Vagina (tissue), 2 donors: ENCODE results near the gene ITPRIP. TPM values are rescaled to one million over a fixed set of nuclear protein-coding genes. Genes with fewer than 3 reads are reported as not detected.

Experiments used
- DNase-seq, 2 donors: peaks; one replicate each; pipeline ENCODE4 v3.0.0-alpha.2; 2017; ENCODE audit errors: extremely low spot score in 2 of 2
- H3K27ac ChIP-seq: fragments of 200-600 bp; sonication (generic); one replicate; pipeline ENCODE4 v1.5.1; 2019
- H3K27me3 ChIP-seq: fragments of 200-600 bp; sonication (generic); one replicate; pipeline ENCODE4 v1.5.1; 2019
- H3K36me3 ChIP-seq, 2 donors: fragments of 200-600 bp; sonication (generic); one replicate each; pipeline ENCODE4 v1.5.1; 2017 to 2019
- H3K4me1 ChIP-seq: fragments of 200-600 bp; sonication (generic); one replicate; pipeline ENCODE4 v1.5.1; 2019
- H3K4me3 ChIP-seq, 2 donors: fragments of 200-600 bp; sonication (generic); 1 replicate in 1 of 2; 2 replicates in 1 of 2; pipeline ENCODE4 v1.5.1; 2016 to 2019
- H3K9me3 ChIP-seq: fragments of 200-600 bp; sonication (generic); one replicate; pipeline ENCODE4 v1.5.1; 2019
- POLR2A ChIP-seq, 2 donors: fragments of 450-650 bp; IDR thresholded peaks; one replicate each; pipeline ENCODE4 v1.6.1; 2017; ENCODE audit warnings: antibody characterized with exemption in 2 of 2, mild to moderate bottlenecking in 2 of 2, moderate library complexity in 2 of 2
- POLR2AphosphoS5 ChIP-seq, 2 donors: sonication (generic); formaldehyde crosslinking; IDR thresholded peaks; one replicate each; pipeline ENCODE4 v1.9.0; 2017; ENCODE audit warnings: antibody characterized with exemption in 2 of 2, mild to moderate bottlenecking in 2 of 2, low read depth in 1 of 2; ENCODE audit not compliant: insufficient read depth in 1 of 2
- intact Hi-C: fragments of 100-400 bp; cut with DNase I; formaldehyde crosslinking; loops from one replicate; pipeline ENCODE4 v1.15.1; 2023
- total RNA-seq: library from RNA; depleted of rRNA; stranded (reverse); fragments of >200 nt; gene quantifications from one replicate; pipeline ENCODE4 v1.2.3, GENCODE V29; 2016
- TF ChIP-seq, protein P1 (sequence below), 3 experiments: fragments of 450-650 bp in 2 of 3; fragments of 200-600 bp in 1 of 3; sonication (generic) in 1 of 3; IDR thresholded peaks; one replicate each; pipeline ENCODE4 v1.5.1; 2017 to 2019; ENCODE audit warnings: antibody characterized with exemption in 3 of 3, mild to moderate bottlenecking in 2 of 3, moderate library complexity in 2 of 3

The ITPRIP gene
- total RNA-seq, 1 donor from 2014 or later: 85.7 TPM

DNA sequence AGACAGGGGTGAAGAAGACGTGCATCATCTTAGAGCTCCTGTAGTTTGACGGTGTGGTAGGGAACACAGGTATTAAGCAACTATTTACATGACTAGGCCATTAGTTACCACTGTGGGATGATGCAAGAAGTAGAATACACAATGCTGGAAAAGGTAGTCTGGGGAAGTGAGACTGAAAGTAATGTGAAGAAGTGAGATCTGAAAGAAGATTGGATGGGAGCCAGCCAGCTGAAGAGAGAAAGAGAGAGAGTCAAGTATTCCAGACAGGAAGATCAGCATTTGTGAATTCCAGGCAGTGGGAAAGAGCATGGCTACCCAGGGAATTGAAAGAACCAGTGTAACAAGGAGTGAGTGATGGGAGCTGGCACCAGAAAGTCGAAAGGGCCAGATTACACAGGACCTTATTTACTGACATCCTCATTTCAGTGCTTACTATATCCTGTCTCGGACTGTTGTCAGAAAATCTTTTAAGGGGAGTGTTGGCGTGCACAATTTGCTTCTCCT lies 11.4 kb upstream of the ITPRIP start:
- intact Hi-C loops: loop anchor here (5.0 kb wide), 1 partner anchor 57 kb away; no protein-coding TSS in a partner anchor

DNA sequence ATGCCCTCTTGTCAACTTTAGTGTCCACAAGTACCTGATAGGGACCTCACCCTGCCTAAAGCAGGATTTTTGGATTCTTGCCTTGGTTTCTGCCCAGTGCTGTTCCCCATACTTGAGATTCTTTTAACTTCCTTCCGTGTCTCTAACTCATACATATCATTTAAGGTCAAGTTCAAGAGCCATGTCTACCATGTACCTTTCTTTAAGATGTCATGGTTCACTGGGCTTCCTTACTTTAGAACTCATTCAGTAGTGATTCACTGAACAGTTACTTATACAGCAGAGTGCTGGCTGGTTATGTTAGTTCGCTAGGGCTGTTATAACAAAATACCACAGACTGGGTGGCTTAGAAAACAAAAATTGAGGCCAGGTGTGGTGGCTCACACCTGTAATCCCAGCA lies 10.3 kb upstream of the ITPRIP start:
- Histone ChIP-seq H3K27me3 (no peaks in the 10 kb centered on the region), H3K4me3 (no peak overlapping the region), H3K9me3 (no peaks in the 10 kb centered on the region), H3K4me1 (peaks cover 20% of the 10 kb centered on the region), H3K36me3 (no peaks in the 10 kb centered on the region), H3K27ac (no peak overlapping the region)
- TF ChIP-seq POLR2AphosphoS5 (IDR thresholded peaks at IDR 0.05; ENCODE audit: insufficient read depth in 1 of 2, low read depth in 1 of 2) (no peak), POLR2A (IDR thresholded peaks at IDR 0.05) (no peak)
- TF ChIP-seq, protein P1, sequence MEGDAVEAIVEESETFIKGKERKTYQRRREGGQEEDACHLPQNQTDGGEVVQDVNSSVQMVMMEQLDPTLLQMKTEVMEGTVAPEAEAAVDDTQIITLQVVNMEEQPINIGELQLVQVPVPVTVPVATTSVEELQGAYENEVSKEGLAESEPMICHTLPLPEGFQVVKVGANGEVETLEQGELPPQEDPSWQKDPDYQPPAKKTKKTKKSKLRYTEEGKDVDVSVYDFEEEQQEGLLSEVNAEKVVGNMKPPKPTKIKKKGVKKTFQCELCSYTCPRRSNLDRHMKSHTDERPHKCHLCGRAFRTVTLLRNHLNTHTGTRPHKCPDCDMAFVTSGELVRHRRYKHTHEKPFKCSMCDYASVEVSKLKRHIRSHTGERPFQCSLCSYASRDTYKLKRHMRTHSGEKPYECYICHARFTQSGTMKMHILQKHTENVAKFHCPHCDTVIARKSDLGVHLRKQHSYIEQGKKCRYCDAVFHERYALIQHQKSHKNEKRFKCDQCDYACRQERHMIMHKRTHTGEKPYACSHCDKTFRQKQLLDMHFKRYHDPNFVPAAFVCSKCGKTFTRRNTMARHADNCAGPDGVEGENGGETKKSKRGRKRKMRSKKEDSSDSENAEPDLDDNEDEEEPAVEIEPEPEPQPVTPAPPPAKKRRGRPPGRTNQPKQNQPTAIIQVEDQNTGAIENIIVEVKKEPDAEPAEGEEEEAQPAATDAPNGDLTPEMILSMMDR (IDR thresholded peaks at IDR 0.05): no peak
- intact Hi-C loops: loop anchor here (5.0 kb wide), 1 partner anchor 56 kb away; no protein-coding TSS in a partner anchor
- no peak for DNase-seq

More for the DNA sequence above, 11.4 kb upstream of the ITPRIP start:
- Histone ChIP-seq H3K9me3 (no peaks in the 10 kb centered on the region), H3K4me3 (no peak overlapping the region), H3K36me3 (no peaks in the 10 kb centered on the region), H3K27ac (peak overlapping the region; percentile 55), H3K27me3 (no peaks in the 10 kb centered on the region), H3K4me1 (peaks cover 24% of the 10 kb centered on the region)
- DNase-seq: no peak
- no peak for TF ChIP-seq POLR2AphosphoS5 (IDR thresholded peaks at IDR 0.05; ENCODE audit: insufficient read depth in 1 of 2, low read depth in 1 of 2)
- TF ChIP-seq, protein P1 (IDR thresholded peaks at IDR 0.05): no peak
- no peak for TF ChIP-seq POLR2A (IDR thresholded peaks at IDR 0.05)

DNA sequence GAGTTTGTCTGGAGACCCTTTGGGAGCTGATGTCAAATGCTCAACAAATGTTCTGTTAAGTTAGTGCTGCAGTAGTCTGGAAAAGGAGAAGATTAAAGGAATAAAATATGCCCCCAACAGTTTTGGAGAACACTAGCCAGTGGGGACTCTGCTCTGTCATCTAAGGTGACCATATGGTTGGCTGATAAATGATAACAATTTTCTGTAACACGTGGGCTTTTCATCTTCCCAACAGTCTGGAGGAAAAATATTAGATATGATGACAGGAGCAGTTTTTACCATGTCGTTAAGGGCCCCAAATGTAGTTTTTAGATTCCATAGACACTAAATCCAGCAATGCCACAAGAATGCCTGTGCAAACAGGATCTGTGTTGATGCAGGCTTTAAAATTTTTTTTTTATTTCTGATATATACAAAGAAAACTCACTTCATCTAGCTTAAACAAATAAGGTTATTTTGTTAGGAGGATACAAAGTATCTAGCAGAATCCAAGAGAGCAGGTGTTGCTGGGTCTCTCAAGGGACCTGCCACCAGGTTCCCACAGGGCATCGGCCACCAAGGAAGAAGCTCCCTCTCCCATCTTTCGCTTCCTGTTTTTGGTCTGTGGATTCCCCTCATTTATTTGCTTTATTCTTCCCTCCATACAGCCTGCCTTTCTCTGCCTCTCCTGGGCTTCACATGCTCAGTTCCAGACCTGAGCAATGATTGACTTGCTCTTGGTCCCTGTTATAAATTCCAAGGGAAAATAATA lies 9.2 kb upstream of the ITPRIP start:
- Histone ChIP-seq H3K4me1 (peaks cover 14% of the 10 kb centered on the region), H3K9me3 (no peaks in the 10 kb centered on the region), H3K27me3 (no peaks in the 10 kb centered on the region), H3K4me3 (no peak overlapping the region), H3K27ac (no peak overlapping the region), H3K36me3 (no peaks in the 10 kb centered on the region)
- no peak for TF ChIP-seq POLR2AphosphoS5 (IDR thresholded peaks at IDR 0.05; ENCODE audit: insufficient read depth in 1 of 2, low read depth in 1 of 2)
- TF ChIP-seq, protein P1 (IDR thresholded peaks at IDR 0.05): no peak
- DNase-seq: no peak
- intact Hi-C loops: loop anchor here (5.0 kb wide), 1 partner anchor 55 kb away; no protein-coding TSS in a partner anchor

DNA sequence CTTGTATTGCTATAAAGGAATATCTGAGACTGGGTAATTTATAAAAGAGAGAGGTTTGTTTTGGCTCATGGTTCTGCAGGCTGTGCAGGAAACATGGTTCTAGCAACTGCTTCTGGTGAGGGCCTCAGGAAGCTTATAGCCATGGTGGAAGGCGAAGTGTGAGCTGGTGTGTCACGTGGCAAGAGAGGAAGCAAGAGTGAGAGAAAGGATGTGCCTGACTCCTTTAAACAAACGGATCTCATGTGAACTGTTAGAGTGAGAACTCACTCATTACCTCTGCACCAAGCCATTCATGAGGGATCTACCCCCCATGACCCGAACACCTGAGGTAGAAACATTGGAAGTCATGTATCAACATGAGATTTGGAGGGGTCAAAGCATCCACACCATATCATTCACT lies 7.7 kb upstream of the ITPRIP start:
- TF ChIP-seq, protein P1 (IDR thresholded peaks at IDR 0.05): no peak
- TF ChIP-seq POLR2AphosphoS5 (IDR thresholded peaks at IDR 0.05; ENCODE audit: insufficient read depth in 1 of 2, low read depth in 1 of 2) (no peak), POLR2A (IDR thresholded peaks at IDR 0.05) (no peak)
- Histone ChIP-seq H3K27me3 (no peaks in the 10 kb centered on the region), H3K4me3 (no peak overlapping the region), H3K27ac (no peak overlapping the region), H3K36me3 (no peaks in the 10 kb centered on the region), H3K4me1 (peaks cover 9% of the 10 kb centered on the region), H3K9me3 (no peaks in the 10 kb centered on the region)
- no peak for DNase-seq
- intact Hi-C loops: loop anchor here (5.0 kb wide), 1 partner anchor 54 kb away; no protein-coding TSS in a partner anchor

DNA sequence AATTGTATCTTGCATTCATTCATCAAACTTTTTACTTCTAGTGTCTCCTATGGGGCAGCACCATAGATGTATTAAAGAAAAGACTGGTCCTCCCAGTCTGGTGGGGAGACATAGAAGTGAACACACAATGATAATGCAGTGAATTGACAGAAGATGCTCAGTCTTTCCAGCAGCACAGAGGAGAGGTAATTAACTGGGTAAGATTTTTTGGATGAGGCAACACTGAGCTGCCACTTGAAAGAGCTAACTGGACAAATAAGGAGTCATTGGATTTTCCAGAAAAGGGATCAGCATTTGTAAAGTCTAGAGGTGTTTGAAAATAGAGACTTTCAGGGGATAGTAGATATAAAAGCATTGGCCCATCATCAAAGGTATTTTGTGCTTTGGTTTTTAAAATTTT lies 7.2 kb upstream of the ITPRIP start:
- H3K27ac ChIP-seq: no peak overlapping the region
- no peak overlapping the region for H3K4me3 ChIP-seq
- H3K36me3 ChIP-seq: no peaks in the 10 kb centered on the region
- H3K9me3 ChIP-seq: no peaks in the 10 kb centered on the region
- TF ChIP-seq POLR2A (IDR thresholded peaks at IDR 0.05): no peak
- H3K4me1 ChIP-seq: peaks cover 9% of the 10 kb centered on the region
- no peaks in the 10 kb centered on the region for H3K27me3 ChIP-seq
- intact Hi-C loops: loop anchor here (5.0 kb wide), 1 partner anchor 53 kb away; no protein-coding TSS in a partner anchor
- no peak for DNase-seq
